H54 (cell line): Measurements from ENCODE around the gene STK33.

Source experiments
- DNase-seq: peaks from one replicate; pipeline ENCODE4 v3.0.0; 2011; ENCODE audit warnings: low spot score, mixed read lengths; ENCODE audit not compliant: insufficient read length
- FAIRE-seq: peaks from 3 replicates; lab custom pipeline; 2011; peaks lifted over from hg19 to GRCh38; lab: Jason Lieb, UNC
- POLR2A ChIP-seq: IDR thresholded peaks from 2 replicates; pipeline ENCODE4 v1.6.1; 2011; ENCODE audit warnings: low read depth, mild to moderate bottlenecking, low read length

STK33 gene

GRCh38 chr11:8390851-8391612 is 203.0 kb downstream of the STK33 start:
- FAIRE-seq: no peak
- DNase-seq: no peak
- no peak for TF ChIP-seq POLR2A

GRCh38 chr11:8389029-8389996 is 204.7 kb downstream of the STK33 start:
- FAIRE-seq (no peak), DNase-seq (no peak)
- TF ChIP-seq POLR2A: no peak

- FAIRE-seq (no peak), DNase-seq (no peak)
- no peak for TF ChIP-seq POLR2A
Observed at GRCh38 chr11:8387693-8388092, 206.3 kb downstream of the STK33 start.

GRCh38 chr11:8387141-8387540 is 206.9 kb downstream of the STK33 start:
- DNase-seq (no peak), FAIRE-seq (no peak)
- no peak for TF ChIP-seq POLR2A

GRCh38 chr11:8386134-8386864 is 207.7 kb downstream of the STK33 start:
- FAIRE-seq (no peak), DNase-seq (no peak)
- TF ChIP-seq POLR2A: no peak

- no peak for TF ChIP-seq POLR2A
- DNase-seq: no peak
- no peak for FAIRE-seq
Observed at GRCh38 chr11:8384199-8384821, 209.7 kb downstream of the STK33 start.

GRCh38 chr11:8383627-8384026 is 210.4 kb downstream of the STK33 start:
- no peak for TF ChIP-seq POLR2A
- DNase-seq (no peak), FAIRE-seq (no peak)

- no peak for FAIRE-seq
Observed at GRCh38 chr11:8383227-8383626, 210.8 kb downstream of the STK33 start.

GRCh38 chr11:8382436-8383053 is 211.5 kb downstream of the STK33 start:
- TF ChIP-seq POLR2A: no peak
- DNase-seq: peak; percentile 89
- peak; percentile 85 for FAIRE-seq

More at GRCh38 chr11:8383227-8383626, 210.8 kb downstream of the STK33 start:
- DNase-seq: no peak
- no peak for TF ChIP-seq POLR2A

- FAIRE-seq (no peak), DNase-seq (no peak)
- TF ChIP-seq POLR2A: no peak
Observed at GRCh38 chr11:8381871-8382396, 212.1 kb downstream of the STK33 start.

- no peak for FAIRE-seq
Observed at GRCh38 chr11:8381343-8381742, 212.7 kb downstream of the STK33 start.

GRCh38 chr11:8375932-8376331 is 218.1 kb downstream of the STK33 start:
- TF ChIP-seq POLR2A: no peak
- no peak for FAIRE-seq
- no peak for DNase-seq

More at GRCh38 chr11:8381343-8381742, 212.7 kb downstream of the STK33 start:
- no peak for DNase-seq
- no peak for TF ChIP-seq POLR2A
